ENCODE measurements around the gene MEIOSIN. TPM values are rescaled to one million over a fixed set of nuclear protein-coding genes. Genes with fewer than 3 reads are reported as not detected.

The MEIOSIN gene
- total and polyA plus RNA-seq, 2 donors from 2014 or later = not detected

- intact Hi-C loops (cut with DNase I) = no loop called here
- peak; percentile 98 to 99 (median 99) for DNase-seq
- Histone ChIP-seq H3K4me1 (ENCODE audit: control insufficient read depth in 2 of 3, insufficient read depth in 2 of 3, low read depth in 1 of 3, low read length in 3 of 3) (peaks cover 0 to 17% (median 12%) of the 10 kb centered on the region in 3 donors), H3K36me3 (ENCODE audit: control insufficient read depth in 2 of 3, insufficient read depth in 3 of 3, low read length in 3 of 3) (peaks cover 0 to 2% (median 0%) of the 10 kb centered on the region in 3 donors), H3K27ac (ENCODE audit: low read depth in 2 of 2, low read length in 2 of 2) (peak overlapping the region; percentile 92 to 94), H3K9ac (ENCODE audit: low read length in 3 of 3) (peak overlapping the region in 2 of 3 donors; percentile 27 to 82), H3K27me3 (ENCODE audit: control insufficient read depth, insufficient read depth, low read length) (no peaks in the 10 kb centered on the region), H3K4me3 (ENCODE audit: low read length in 3 of 3) (peak overlapping the region; percentile 57 to 69 (median 58)), H3K9me3 (ENCODE audit: control insufficient read depth in 2 of 3, insufficient read depth in 1 of 3, low read length in 3 of 3) (no peaks in the 10 kb centered on the region)
- peak; percentile 82 for TF ChIP-seq CTCF (IDR thresholded peaks at IDR 0.05; ENCODE audit: borderline replicate concordance, extremely low read depth, insufficient read depth)
- FAIRE-seq = peak; percentile 84
Observed at GRCh38 chr19:45770192-45771101, 37.2 kb downstream of the MEIOSIN start.

GRCh38 chr19:45771311-45771933 lies 38.2 kb downstream of the MEIOSIN start:
- Histone ChIP-seq H3K4me3 (ENCODE audit: low read length in 3 of 3) (peak overlapping the region in 2 of 3 donors; percentile 60 to 69), H3K9ac (ENCODE audit: low read length in 3 of 3) (peak overlapping the region in 1 of 3 donors; percentile 82), H3K27me3 (ENCODE audit: control insufficient read depth, insufficient read depth, low read length) (no peaks in the 10 kb centered on the region), H3K4me1 (ENCODE audit: control insufficient read depth in 2 of 3, insufficient read depth in 2 of 3, low read depth in 1 of 3, low read length in 3 of 3) (peaks cover 0 to 12% (median 11%) of the 10 kb centered on the region in 3 donors), H3K9me3 (ENCODE audit: control insufficient read depth in 2 of 3, insufficient read depth in 1 of 3, low read length in 3 of 3) (no peaks in the 10 kb centered on the region), H3K36me3 (ENCODE audit: control insufficient read depth in 2 of 3, insufficient read depth in 3 of 3, low read length in 3 of 3) (peaks cover 0 to 2% (median 0%) of the 10 kb centered on the region in 3 donors), H3K27ac (ENCODE audit: low read depth in 2 of 2, low read length in 2 of 2) (peak overlapping the region; percentile 92 to 94)
- intact Hi-C loops (cut with DNase I) = no loop called here
- no peak for FAIRE-seq
- no peak for TF ChIP-seq CTCF (IDR thresholded peaks at IDR 0.05; ENCODE audit: borderline replicate concordance, extremely low read depth, insufficient read depth)
- DNase-seq = peak in 3 of 5 donors; percentile 37 to 87 (median 85)

- Histone ChIP-seq H3K4me1 (ENCODE audit: control insufficient read depth in 2 of 3, insufficient read depth in 2 of 3, low read depth in 1 of 3, low read length in 3 of 3) (peaks cover 0 to 12% (median 6%) of the 10 kb centered on the region in 3 donors), H3K27ac (ENCODE audit: low read depth in 2 of 2, low read length in 2 of 2) (peak overlapping the region; percentile 49 to 94), H3K27me3 (ENCODE audit: control insufficient read depth, insufficient read depth, low read length) (no peaks in the 10 kb centered on the region), H3K9me3 (ENCODE audit: control insufficient read depth in 2 of 3, insufficient read depth in 1 of 3, low read length in 3 of 3) (no peaks in the 10 kb centered on the region), H3K9ac (ENCODE audit: low read length in 3 of 3) (peak overlapping the region in 1 of 3 donors; percentile 82), H3K4me3 (ENCODE audit: low read length in 3 of 3) (peak overlapping the region in 2 of 3 donors; percentile 60 to 69), H3K36me3 (ENCODE audit: control insufficient read depth in 2 of 3, insufficient read depth in 3 of 3, low read length in 3 of 3) (peaks cover 0 to 5% (median 2%) of the 10 kb centered on the region in 3 donors)
- intact Hi-C loops (cut with DNase I) = no loop called here
- DNase-seq (peak in 1 of 5 donors; percentile 34), FAIRE-seq (no peak)
- no peak for TF ChIP-seq CTCF (IDR thresholded peaks at IDR 0.05; ENCODE audit: borderline replicate concordance, extremely low read depth, insufficient read depth)
Observed at GRCh38 chr19:45772130-45772840, 39.0 kb downstream of the MEIOSIN start.
